HUES48 (cell line): Measurements from ENCODE around the gene PCID2.

Source experiments
- H3K27ac ChIP-seq: one replicate; pipeline ENCODE4 v1.7.0; 2013; ENCODE audit warnings: low read depth, low read length, inconsistent platforms
- H3K27me3 ChIP-seq: 2 replicates; pipeline ENCODE4 v1.6.1; 2013; ENCODE audit warnings: mild to moderate bottlenecking, low read length; ENCODE audit not compliant: control insufficient read depth, insufficient read depth
- H3K36me3 ChIP-seq: 2 replicates; pipeline ENCODE4 v1.6.1; 2013; ENCODE audit warnings: low read length; ENCODE audit not compliant: control insufficient read depth, insufficient read depth
- H3K4me1 ChIP-seq: 2 replicates; pipeline ENCODE4 v1.6.1; 2013; ENCODE audit warnings: mild to moderate bottlenecking, low read length; ENCODE audit not compliant: control insufficient read depth, insufficient read depth
- H3K4me3 ChIP-seq: 2 replicates; pipeline ENCODE4 v1.5.1; 2013; ENCODE audit warnings: mild to moderate bottlenecking, low read depth, low read length
- H3K9ac ChIP-seq: 2 replicates; pipeline ENCODE4 v1.6.1; 2013; ENCODE audit warnings: mild to moderate bottlenecking, low read depth, low read length, moderate library complexity
- H3K9me3 ChIP-seq: 2 replicates; pipeline ENCODE4 v1.6.1; 2013; ENCODE audit warnings: low read length; ENCODE audit not compliant: control insufficient read depth, insufficient read depth

The PCID2 gene

DNA sequence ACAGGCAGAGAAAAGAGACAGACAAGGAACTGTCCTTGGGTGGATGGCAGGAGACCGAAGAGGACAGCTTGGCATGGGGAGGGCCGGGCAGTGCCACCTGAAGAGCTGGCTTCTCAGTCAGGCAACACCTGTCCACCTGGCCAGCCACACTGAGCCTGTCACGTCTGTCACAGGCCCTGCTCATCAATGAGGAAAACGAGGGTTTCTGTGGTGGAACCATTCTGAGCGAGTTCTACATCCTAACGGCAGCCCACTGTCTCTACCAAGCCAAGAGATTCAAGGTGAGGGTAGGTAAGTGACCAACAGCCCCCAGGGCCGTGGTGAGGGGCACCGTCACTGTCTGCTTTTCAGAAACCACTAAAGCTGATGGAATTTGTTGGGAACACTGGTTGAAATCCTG is 61.3 kb downstream of the PCID2 start:
- peaks cover 3% of the 10 kb centered on the region; the same call in 1 of the 2 replicates for H3K4me1 ChIP-seq
- H3K36me3 ChIP-seq: no peaks in the 10 kb centered on the region
- H3K27ac ChIP-seq: no peak overlapping the region
- peaks cover 6% of the 10 kb centered on the region for H3K27me3 ChIP-seq
- H3K9me3 ChIP-seq: no peaks in the 10 kb centered on the region
- no peak overlapping the region for H3K4me3 ChIP-seq
- no peak overlapping the region for H3K9ac ChIP-seq

GRCh38 chr13:113146750-113147149 is 61.7 kb downstream of the PCID2 start:
- H3K4me3 ChIP-seq: no peak overlapping the region
- H3K27me3 ChIP-seq: peaks cover 1% of the 10 kb centered on the region
- H3K9me3 ChIP-seq: no peaks in the 10 kb centered on the region
- H3K27ac ChIP-seq: no peak overlapping the region
- H3K36me3 ChIP-seq: no peaks in the 10 kb centered on the region
- no peaks in the 10 kb centered on the region for H3K4me1 ChIP-seq
- H3K9ac ChIP-seq: no peak overlapping the region

GRCh38 chr13:113145911-113146598 is 62.4 kb downstream of the PCID2 start:
- Histone ChIP-seq H3K27me3 (no peaks in the 10 kb centered on the region), H3K9ac (no peak overlapping the region), H3K4me3 (no peak overlapping the region), H3K9me3 (no peaks in the 10 kb centered on the region), H3K4me1 (no peaks in the 10 kb centered on the region), H3K36me3 (no peaks in the 10 kb centered on the region), H3K27ac (no peak overlapping the region)

DNA sequence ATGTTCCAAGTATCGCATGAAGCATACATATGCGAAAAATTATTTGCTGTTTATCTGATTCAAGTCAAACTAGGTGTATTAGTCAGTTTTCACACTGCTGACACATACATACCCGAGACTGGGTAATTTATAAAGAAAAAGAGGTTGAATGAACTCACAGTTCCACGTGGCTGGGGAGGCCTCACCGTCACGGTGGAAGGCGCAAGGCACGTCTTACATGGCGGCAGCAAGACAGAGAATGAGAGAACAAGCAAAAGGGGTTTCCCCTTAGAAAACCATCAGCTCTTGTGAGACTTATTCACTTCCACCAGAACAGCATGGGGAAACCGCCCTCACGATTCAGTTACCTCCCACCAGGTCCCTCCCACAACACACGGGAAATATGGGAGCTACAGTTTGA is 63.0 kb downstream of the PCID2 start:
- Histone ChIP-seq H3K4me1 (no peaks in the 10 kb centered on the region), H3K4me3 (no peak overlapping the region), H3K36me3 (no peaks in the 10 kb centered on the region), H3K9me3 (no peaks in the 10 kb centered on the region), H3K9ac (no peak overlapping the region), H3K27me3 (no peaks in the 10 kb centered on the region), H3K27ac (no peak overlapping the region)

GRCh38 chr13:113144255-113144629 is 64.2 kb downstream of the PCID2 start:
- Histone ChIP-seq H3K9me3 (no peaks in the 10 kb centered on the region), H3K36me3 (no peaks in the 10 kb centered on the region), H3K9ac (no peak overlapping the region), H3K27me3 (no peaks in the 10 kb centered on the region), H3K4me3 (no peak overlapping the region), H3K4me1 (no peaks in the 10 kb centered on the region), H3K27ac (no peak overlapping the region)

- Histone ChIP-seq H3K27me3 (no peaks in the 10 kb centered on the region), H3K9ac (no peak overlapping the region), H3K27ac (no peak overlapping the region), H3K9me3 (no peaks in the 10 kb centered on the region), H3K4me1 (no peaks in the 10 kb centered on the region), H3K36me3 (no peaks in the 10 kb centered on the region), H3K4me3 (no peak overlapping the region)
These were observed 64.8 kb downstream of the PCID2 start for GRCh38 chr13:113143466-113144254.

DNA sequence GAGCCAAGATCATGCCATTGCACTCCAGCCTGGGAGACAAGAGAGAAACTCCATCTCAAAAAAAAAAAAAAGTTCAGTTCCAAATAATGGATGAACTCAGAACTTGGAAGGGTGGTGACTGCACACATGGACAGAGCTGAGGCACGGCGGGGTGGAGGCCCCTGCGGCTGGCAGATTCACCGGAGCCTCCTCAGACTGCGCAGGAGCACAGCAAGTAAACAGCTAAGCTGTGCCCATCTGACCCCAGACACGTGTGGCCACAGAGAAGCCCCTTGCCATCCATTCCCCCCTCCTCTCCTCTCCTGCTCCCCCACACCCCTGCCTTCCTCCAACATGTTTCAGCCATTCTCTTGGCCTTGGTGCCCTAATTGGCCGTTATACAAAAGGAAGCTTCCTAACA is 65.6 kb downstream of the PCID2 start:
- no peak overlapping the region for H3K4me3 ChIP-seq
- H3K27ac ChIP-seq: no peak overlapping the region
- no peaks in the 10 kb centered on the region for H3K9me3 ChIP-seq
- H3K36me3 ChIP-seq: no peaks in the 10 kb centered on the region
- no peaks in the 10 kb centered on the region for H3K27me3 ChIP-seq
- H3K9ac ChIP-seq: no peak overlapping the region
- H3K4me1 ChIP-seq: peaks cover 5% of the 10 kb centered on the region

DNA sequence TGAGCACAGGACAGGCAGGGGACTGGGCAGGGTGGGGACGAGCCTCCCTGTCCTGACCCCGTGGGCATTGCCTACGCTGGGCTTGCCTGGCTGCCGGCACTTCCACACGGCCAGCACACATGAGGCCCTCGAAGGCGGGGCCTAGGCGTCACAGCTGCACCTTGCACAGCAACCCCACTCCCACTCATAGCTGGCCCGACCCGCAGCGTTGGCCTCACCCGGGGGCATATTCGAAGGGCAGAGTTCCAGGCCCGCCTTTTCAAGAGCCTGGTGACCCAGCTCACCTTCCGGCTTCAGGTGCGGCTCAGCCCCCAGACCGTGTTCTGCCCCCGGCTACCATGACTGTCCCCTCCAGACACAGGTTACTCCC is 66.9 kb downstream of the PCID2 start:
- H3K4me1 ChIP-seq: peaks cover 12% of the 10 kb centered on the region
- H3K4me3 ChIP-seq: no peak overlapping the region
- no peaks in the 10 kb centered on the region for H3K36me3 ChIP-seq
- H3K9ac ChIP-seq: no peak overlapping the region
- no peaks in the 10 kb centered on the region for H3K9me3 ChIP-seq
- no peak overlapping the region for H3K27ac ChIP-seq
- H3K27me3 ChIP-seq: no peaks in the 10 kb centered on the region

GRCh38 chr13:113140677-113141600 is 67.5 kb downstream of the PCID2 start:
- Histone ChIP-seq H3K27me3 (no peaks in the 10 kb centered on the region), H3K36me3 (no peaks in the 10 kb centered on the region), H3K27ac (no peak overlapping the region), H3K9ac (no peak overlapping the region), H3K4me3 (no peak overlapping the region), H3K4me1 (peaks cover 12% of the 10 kb centered on the region), H3K9me3 (no peaks in the 10 kb centered on the region)

GRCh38 chr13:113139577-113139976 is 68.9 kb downstream of the PCID2 start:
- Histone ChIP-seq H3K27ac (no peak overlapping the region), H3K9me3 (no peaks in the 10 kb centered on the region), H3K36me3 (no peaks in the 10 kb centered on the region), H3K4me1 (peaks cover 12% of the 10 kb centered on the region), H3K9ac (no peak overlapping the region), H3K4me3 (no peak overlapping the region), H3K27me3 (no peaks in the 10 kb centered on the region)
